PC-9 (cell line): Measurements from ENCODE around the gene HLCS.

Experiments
- CTCF ChIP-seq: fragments of 200-600 bp; sonication (generic); conservative IDR thresholded peaks from 2 replicates; pipeline ENCODE4 v1.6.1; 2017; ENCODE audit warnings: mixed run types, antibody characterized with exemption, mild to moderate bottlenecking, moderate library complexity
- EZH2 ChIP-seq: fragments of 200-600 bp; sonication (generic); IDR thresholded peaks from 2 replicates; pipeline ENCODE4 v1.8.0; 2017; ENCODE audit warnings: antibody characterized with exemption, low read depth

DNA sequence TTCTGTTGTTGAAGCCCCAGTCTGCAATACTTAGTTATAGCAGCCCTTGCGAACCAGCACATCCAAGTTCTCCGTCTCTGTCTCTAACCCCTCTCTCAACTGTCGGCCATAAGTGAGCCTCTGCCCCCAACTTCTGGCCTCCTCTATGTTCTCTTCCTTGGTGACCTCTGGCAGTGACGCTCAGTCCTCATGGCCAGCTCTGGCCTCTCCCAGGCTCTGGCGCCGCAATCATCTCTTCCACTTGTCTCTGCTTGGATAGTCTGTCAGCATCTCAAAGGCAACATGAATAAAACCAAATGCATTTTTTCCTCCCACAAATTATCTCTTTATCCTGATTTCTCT, 8.4 kb upstream of the HLCS start:
- no peak for TF ChIP-seq CTCF
- no peak for TF ChIP-seq EZH2
